Endothelial cell of umbilical vein (primary cell): Measurements from ENCODE around the gene OPCML. TPM values are rescaled to one million over a fixed set of nuclear protein-coding genes. Genes with fewer than 3 reads are reported as not detected.

Source experiments
- BruUV-seq: library from RNA; stranded (reverse); fragments of 400-500 nt; replicated peaks from 2 replicates; lab custom pipeline; 2021; lab: Mats Ljungman, UMichigan
- CTCF ChIA-PET: fragments of 300-600, 350-600 bp; sonication (Branson Sonifier 250); formaldehyde crosslinking; loops from one replicate; lab custom pipeline; 2021; ENCODE audit warnings: antibody characterized with exemption, inconsistent platforms; lab: Charles Lee
- POLR2A ChIA-PET: fragments of 300-600, 350-600 bp; sonication (Branson Sonifier 250); formaldehyde crosslinking; loops from one replicate; lab custom pipeline; 2021; ENCODE audit warnings: antibody characterized with exemption, inconsistent platforms; lab: Charles Lee
- DNase-seq: peaks from one replicate; pipeline ENCODE4 v3.0.0-alpha.2; 2011; ENCODE audit warnings: low read depth, low spot score
- FAIRE-seq: peaks from 2 replicates; lab custom pipeline; 2011; peaks lifted over from hg19 to GRCh38; lab: Jason Lieb, UNC
- H2AFZ ChIP-seq: 2 replicates; pipeline ENCODE4 v1.6.0; 2012; ENCODE audit warnings: low read depth, low read length, control low read depth, inconsistent platforms
- H3K27ac ChIP-seq: 2 replicates; pipeline ENCODE4 v1.5.1; 2011; ENCODE audit warnings: low read depth, mild to moderate bottlenecking, control low read depth, low read length, moderate library complexity; ENCODE audit not compliant: insufficient read depth
- H3K27me3 ChIP-seq, 2 experiments: 2 replicates each; pipeline versions ENCODE4 v1.6.0 to v1.6.1; 2011; ENCODE audit warnings: low read length in 2 of 2, mixed read lengths in 1 of 2; ENCODE audit not compliant: control insufficient read depth in 2 of 2, insufficient read depth in 2 of 2
- H3K36me3 ChIP-seq, 2 experiments: 2 replicates in 1 of 2; 3 replicates in 1 of 2; pipeline ENCODE4 v1.5.1; 2011; ENCODE audit warnings: low read length in 2 of 2, mild to moderate bottlenecking in 1 of 2, moderate library complexity in 1 of 2; ENCODE audit not compliant: control insufficient read depth in 2 of 2, insufficient read depth in 2 of 2; ENCODE audit errors: extremely low read depth in 1 of 2
- H3K4me1 ChIP-seq: 3 replicates; pipeline ENCODE4 v1.5.1; 2011; ENCODE audit warnings: mild to moderate bottlenecking, low read length; ENCODE audit not compliant: control insufficient read depth, insufficient read depth; ENCODE audit errors: extremely low read depth
- H3K4me2 ChIP-seq: 2 replicates; pipeline ENCODE4 v1.6.1; 2011; ENCODE audit warnings: low read length, control low read depth, mixed read lengths; ENCODE audit not compliant: insufficient read depth
- H3K4me3 ChIP-seq, 3 experiments: fragments of 200-600 bp in 1 of 3; sonication (generic), shearing (Covaris generic) in 1 of 3; replicated peaks in 1 of 3; 2 replicates each; pipeline ENCODE4 v1.5.1; 2011 to 2016; ENCODE audit warnings: control low read depth in 3 of 3, low read length in 3 of 3, mild to moderate bottlenecking in 2 of 3, inconsistent platforms in 1 of 3, low read depth in 1 of 3, moderate library complexity in 1 of 3; ENCODE audit not compliant: insufficient read depth in 1 of 3
- H3K79me2 ChIP-seq: 2 replicates; pipeline ENCODE4 v1.6.0; 2012; ENCODE audit warnings: low read length, inconsistent platforms; ENCODE audit not compliant: control insufficient read depth, insufficient read depth
- H3K9ac ChIP-seq: replicated peaks from 2 replicates; pipeline ENCODE3; 2011; ENCODE audit warnings: low read length, control low read depth; ENCODE audit not compliant: insufficient read depth; ENCODE audit errors: extremely low read depth
- H3K9me1 ChIP-seq: replicated peaks from 3 replicates; pipeline ENCODE4 v1.6.0; 2011; ENCODE audit warnings: mild to moderate bottlenecking, low read length; ENCODE audit not compliant: control insufficient read depth, insufficient read depth; ENCODE audit errors: extremely low read depth
- H3K9me3 ChIP-seq: replicated peaks from 2 replicates; pipeline ENCODE4 v1.5.1; 2012; ENCODE audit warnings: low read length, inconsistent platforms; ENCODE audit not compliant: control insufficient read depth, insufficient read depth
- H4K20me1 ChIP-seq: replicated peaks from 2 replicates; pipeline ENCODE3; 2011; ENCODE audit warnings: mild to moderate bottlenecking, low read length; ENCODE audit not compliant: control insufficient read depth, insufficient read depth; ENCODE audit errors: extremely low read depth
- EZH2 ChIP-seq: IDR thresholded peaks from 2 replicates; pipeline ENCODE4 v1.6.1; 2012; ENCODE audit warnings: borderline replicate concordance, low read depth, mild to moderate bottlenecking, moderate library complexity, low read length, inconsistent platforms; ENCODE audit not compliant: severe bottlenecking
- FOS ChIP-seq: IDR thresholded peaks from 2 replicates; pipeline ENCODE4 v1.6.1; 2011; ENCODE audit warnings: mild to moderate bottlenecking, low read length, moderate library complexity, borderline replicate concordance; ENCODE audit not compliant: insufficient read depth
- GATA2 ChIP-seq: IDR thresholded peaks from 2 replicates; pipeline ENCODE4 v1.7.0; 2011; ENCODE audit warnings: low read depth, mild to moderate bottlenecking, moderate library complexity, mixed read lengths, low read length; ENCODE audit not compliant: insufficient read length, insufficient read depth
- JUN ChIP-seq: IDR thresholded peaks from 2 replicates; pipeline ENCODE4 v1.6.1; 2011; ENCODE audit warnings: borderline replicate concordance, low read depth; ENCODE audit not compliant: insufficient read length, insufficient read depth
- MYC ChIP-seq: IDR thresholded peaks from one replicate; pipeline ENCODE4 v1.6.1; 2011; ENCODE audit warnings: mild to moderate bottlenecking, low read depth, low read length
- POLR2A ChIP-seq: IDR thresholded peaks from 2 replicates; pipeline ENCODE4 v1.6.1; 2012; ENCODE audit warnings: low read depth, mild to moderate bottlenecking, control low read depth, low read length
- POLR2AphosphoS5 ChIP-seq: IDR thresholded peaks from 2 replicates; pipeline ENCODE4 v1.6.1; 2012; ENCODE audit warnings: low read depth, mild to moderate bottlenecking, control low read depth, low read length, moderate library complexity; ENCODE audit not compliant: insufficient read depth
- dilution Hi-C: fragments of 300-500 bp; cut with MboI; formaldehyde crosslinking; loops from one replicate; pipeline ENCODE4 v1.15.0; 2019; ENCODE audit warnings: low sequenced_read_pairs; ENCODE audit not compliant: extremely low pct_ligation_motif_present
- intact Hi-C: fragments of 100-400 bp; cut with micrococcal nuclease; formaldehyde crosslinking; loops from one replicate; pipeline ENCODE4 v1.10.0; 2022
- polyA plus RNA-seq, 4 experiments: library from polyadenylated mRNA; depleted of rRNA in 3 of 4; stranded (reverse) in 3 of 4; unstranded in 1 of 4; fragments of >200 nt; gene quantifications; 2 replicates each; pipeline versions ENCODE4 v1.2.1 to v1.2.3, GENCODE V29; 2011 to 2012; ENCODE audit warnings: missing spikeins in 1 of 4
- total RNA-seq: library from RNA; stranded (reverse); gene quantifications from 2 replicates; pipeline ENCODE4 v1.2.3, GENCODE V29; 2021
- TF ChIP-seq, protein P1 (sequence below), 2 donors: IDR thresholded peaks; 1 replicate in 1 of 2; 2 replicates in 1 of 2; pipeline ENCODE4 v1.5.1; 2011; ENCODE audit warnings: low read length in 2 of 2, mild to moderate bottlenecking in 2 of 2, moderate library complexity in 2 of 2, control low read depth in 1 of 2, inconsistent platforms in 1 of 2, low read depth in 1 of 2; ENCODE audit not compliant: insufficient read depth in 1 of 2; ENCODE audit errors: extremely low read depth in 1 of 2
- TF ChIP-seq, protein P2 (sequence below): IDR thresholded peaks from 2 replicates; pipeline ENCODE4 v1.6.1; 2011; ENCODE audit not compliant: insufficient read depth, insufficient read length

Gene OPCML
- total and polyA plus RNA-seq, 2 donors (not counting 3 experiments of a cell fraction or from before 2014, with no cell fraction given), result not detected

DNA sequence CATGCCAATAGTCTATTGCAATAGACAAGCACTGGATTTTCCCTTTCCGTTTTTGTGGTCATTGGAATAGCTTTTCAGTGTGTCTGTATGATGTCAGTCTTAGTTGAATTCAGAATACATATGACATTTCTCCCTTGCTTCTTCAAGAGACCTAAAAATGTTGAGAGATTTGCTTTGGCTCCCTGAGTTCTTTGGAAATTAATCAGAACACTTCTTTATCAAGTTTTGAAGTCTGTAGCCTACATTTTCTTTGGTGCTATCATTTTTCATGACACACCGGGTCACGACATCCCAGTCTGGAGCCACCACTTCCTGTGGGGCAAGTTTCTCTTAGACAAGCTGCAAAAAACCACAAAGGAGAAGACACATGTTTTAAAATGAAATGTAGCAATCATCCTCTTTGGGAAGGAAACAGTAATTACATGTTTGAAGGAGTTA lies 847.1 kb downstream of the OPCML start:
- POLR2A ChIA-PET, result no interaction called here
- Histone ChIP-seq H3K9me3 (no peaks in the 10 kb centered on the region), H4K20me1 (no peaks in the 10 kb centered on the region), H3K4me2 (no peak overlapping the region), H3K27me3 (no peaks in the 10 kb centered on the region), H2AFZ (no peak overlapping the region), H3K36me3 (no peaks in the 10 kb centered on the region), H3K9me1 (no peaks in the 10 kb centered on the region), H3K27ac (no peak overlapping the region), H3K79me2 (no peaks in the 10 kb centered on the region), H3K4me1 (peaks cover 2% of the 10 kb centered on the region), H3K4me3 (no peak overlapping the region), H3K9ac (no peak overlapping the region)
- TF ChIP-seq MYC, result no peak
- TF ChIP-seq, protein P1, sequence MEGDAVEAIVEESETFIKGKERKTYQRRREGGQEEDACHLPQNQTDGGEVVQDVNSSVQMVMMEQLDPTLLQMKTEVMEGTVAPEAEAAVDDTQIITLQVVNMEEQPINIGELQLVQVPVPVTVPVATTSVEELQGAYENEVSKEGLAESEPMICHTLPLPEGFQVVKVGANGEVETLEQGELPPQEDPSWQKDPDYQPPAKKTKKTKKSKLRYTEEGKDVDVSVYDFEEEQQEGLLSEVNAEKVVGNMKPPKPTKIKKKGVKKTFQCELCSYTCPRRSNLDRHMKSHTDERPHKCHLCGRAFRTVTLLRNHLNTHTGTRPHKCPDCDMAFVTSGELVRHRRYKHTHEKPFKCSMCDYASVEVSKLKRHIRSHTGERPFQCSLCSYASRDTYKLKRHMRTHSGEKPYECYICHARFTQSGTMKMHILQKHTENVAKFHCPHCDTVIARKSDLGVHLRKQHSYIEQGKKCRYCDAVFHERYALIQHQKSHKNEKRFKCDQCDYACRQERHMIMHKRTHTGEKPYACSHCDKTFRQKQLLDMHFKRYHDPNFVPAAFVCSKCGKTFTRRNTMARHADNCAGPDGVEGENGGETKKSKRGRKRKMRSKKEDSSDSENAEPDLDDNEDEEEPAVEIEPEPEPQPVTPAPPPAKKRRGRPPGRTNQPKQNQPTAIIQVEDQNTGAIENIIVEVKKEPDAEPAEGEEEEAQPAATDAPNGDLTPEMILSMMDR (IDR thresholded peaks at IDR 0.05; ENCODE audit: extremely low read depth in 1 of 2, insufficient read depth in 1 of 2, low read depth in 1 of 2, low read length in 2 of 2), result no peak
- no peak for TF ChIP-seq POLR2AphosphoS5
- TF ChIP-seq FOS, result no peak
- TF ChIP-seq, protein P2, sequence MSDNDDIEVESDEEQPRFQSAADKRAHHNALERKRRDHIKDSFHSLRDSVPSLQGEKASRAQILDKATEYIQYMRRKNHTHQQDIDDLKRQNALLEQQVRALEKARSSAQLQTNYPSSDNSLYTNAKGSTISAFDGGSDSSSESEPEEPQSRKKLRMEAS, result no peak
- TF ChIP-seq POLR2A, result no peak
- TF ChIP-seq EZH2, result no peak
- TF ChIP-seq GATA2, result no peak
- TF ChIP-seq JUN, result no peak
- dilution Hi-C loops, result no loop called here
- FAIRE-seq (no peak), DNase-seq (no peak)
- CTCF ChIA-PET, result no interaction called here
- intact Hi-C loops, result no loop called here
- no TSS peak for BruUV-seq
